Measurements from ENCODE around the gene MYRIP.
"Not testable (repeated sequence)": the region's sequence is repeated elsewhere in the genome, so short reads cannot be mapped to it uniquely, and the experiment has no call there.

The MYRIP gene

GRCh38 chr3:40035177-40035576, 225.8 kb downstream of the MYRIP start:
- no peak for DNase-seq (ENCODE audit: low read depth in 3 of 3)

DNA sequence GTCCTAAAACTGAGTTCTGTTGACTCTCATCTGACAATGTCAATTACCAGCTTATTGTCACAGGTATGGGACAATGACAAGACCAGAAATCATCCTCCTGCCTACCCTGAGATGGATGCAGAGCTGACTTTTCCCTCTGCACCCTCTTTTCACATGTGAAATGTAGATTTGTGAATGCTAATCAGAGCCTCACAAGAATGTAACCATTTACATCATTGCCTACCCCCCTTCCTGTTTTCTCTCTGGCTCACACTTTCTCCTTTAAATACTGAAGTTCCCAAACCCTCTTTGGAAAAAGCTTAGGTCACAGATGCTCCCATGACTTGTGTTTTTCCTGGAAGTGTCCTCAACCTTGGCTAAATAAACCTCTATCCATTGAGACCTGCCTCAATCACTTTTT, 228.2 kb downstream of the MYRIP start:
- no peak for DNase-seq (ENCODE audit: low read depth in 3 of 3)

GRCh38 chr3:40042752-40043443, 233.5 kb downstream of the MYRIP start:
- DNase-seq (ENCODE audit: low read depth in 3 of 3): no peak

- no peak for DNase-seq (ENCODE audit: low read depth in 3 of 3)
Measured at GRCh38 chr3:40043444-40043755, 234.0 kb downstream of the MYRIP start.

GRCh38 chr3:40044487-40044886, 235.1 kb downstream of the MYRIP start:
- DNase-seq (ENCODE audit: low read depth in 3 of 3): no peak

GRCh38 chr3:40045051-40045450, 235.6 kb downstream of the MYRIP start:
- DNase-seq (ENCODE audit: low read depth in 3 of 3): no peak

DNA sequence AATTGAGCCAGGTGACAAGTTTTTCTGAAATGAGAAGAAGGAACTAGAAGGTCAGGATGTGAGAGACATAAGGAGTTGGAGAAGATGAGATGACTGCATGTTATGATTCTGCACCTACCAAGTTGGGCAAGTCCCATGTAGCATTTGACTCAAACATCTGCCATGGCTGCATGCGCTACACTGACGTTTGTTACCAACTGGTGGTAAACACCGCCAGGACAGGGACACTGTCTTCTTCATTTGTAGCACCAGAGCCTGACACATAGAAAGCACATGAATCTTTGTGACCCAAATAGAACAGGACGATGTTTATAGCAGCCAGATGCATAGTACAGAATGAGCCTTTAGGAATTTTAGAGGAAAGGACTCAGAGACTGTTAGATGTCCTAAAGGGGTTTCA, 236.7 kb downstream of the MYRIP start:
- no peak for DNase-seq (ENCODE audit: low read depth in 3 of 3)

- no peak for DNase-seq (ENCODE audit: low read depth in 3 of 3)
Measured at GRCh38 chr3:40047406-40047805, 238.0 kb downstream of the MYRIP start.

GRCh38 chr3:40053663-40054062, 244.3 kb downstream of the MYRIP start:
- no peak for DNase-seq (ENCODE audit: low read depth in 3 of 3)

DNA sequence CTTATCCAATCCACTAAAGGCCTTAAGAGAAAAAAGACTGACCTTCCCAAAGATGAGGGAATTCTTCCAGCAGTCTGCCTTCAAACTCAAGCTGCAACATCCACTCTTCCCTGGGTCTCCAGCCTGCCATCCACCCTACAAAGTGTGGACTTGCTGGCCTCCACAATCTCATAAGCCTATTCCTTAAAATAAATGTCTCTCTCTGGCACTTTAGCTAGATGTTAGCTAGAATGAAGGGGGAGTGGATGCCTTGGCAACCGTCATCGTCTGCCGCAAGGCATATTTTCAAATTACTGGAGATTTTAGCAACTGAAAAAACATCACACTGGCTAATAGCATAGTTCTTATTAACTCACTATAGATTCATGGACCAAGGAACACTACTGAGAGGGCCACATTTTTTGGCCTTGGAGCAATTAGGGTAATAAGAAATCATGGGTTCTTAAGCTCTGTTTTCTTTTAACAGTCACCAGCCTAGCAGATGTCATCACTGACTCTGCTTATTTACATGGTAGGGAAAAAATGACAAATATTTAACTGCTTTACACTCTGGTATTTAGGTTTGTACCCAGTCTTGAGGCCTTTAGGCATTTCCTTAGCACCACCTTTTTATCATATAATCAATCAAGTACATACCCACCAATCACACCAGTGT, 245.3 kb downstream of the MYRIP start:
- no peak for DNase-seq (ENCODE audit: low read depth in 3 of 3)

- no peak for DNase-seq (ENCODE audit: low read depth in 3 of 3)
Measured at GRCh38 chr3:40055361-40055760, 246.0 kb downstream of the MYRIP start.

DNA sequence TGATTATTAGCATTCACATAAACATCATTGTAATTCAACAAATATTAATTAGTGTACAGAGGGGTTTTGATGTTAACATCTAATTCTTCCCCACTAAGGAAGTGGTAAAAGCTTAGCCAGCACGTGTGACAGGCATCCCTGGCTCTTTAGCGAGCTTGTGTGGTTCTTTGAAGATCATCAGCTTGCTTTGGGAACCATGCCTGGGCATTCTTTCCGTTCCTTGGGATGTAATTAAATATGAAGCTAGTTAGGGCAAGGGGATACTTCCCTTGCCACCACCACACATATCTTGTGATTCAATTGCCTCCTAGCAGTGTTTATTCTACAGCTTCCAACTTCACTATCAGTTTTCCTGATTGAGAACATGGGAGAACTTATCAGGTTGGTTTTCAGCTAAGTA, 246.5 kb downstream of the MYRIP start:
- no peak for DNase-seq (ENCODE audit: low read depth in 3 of 3)

DNA sequence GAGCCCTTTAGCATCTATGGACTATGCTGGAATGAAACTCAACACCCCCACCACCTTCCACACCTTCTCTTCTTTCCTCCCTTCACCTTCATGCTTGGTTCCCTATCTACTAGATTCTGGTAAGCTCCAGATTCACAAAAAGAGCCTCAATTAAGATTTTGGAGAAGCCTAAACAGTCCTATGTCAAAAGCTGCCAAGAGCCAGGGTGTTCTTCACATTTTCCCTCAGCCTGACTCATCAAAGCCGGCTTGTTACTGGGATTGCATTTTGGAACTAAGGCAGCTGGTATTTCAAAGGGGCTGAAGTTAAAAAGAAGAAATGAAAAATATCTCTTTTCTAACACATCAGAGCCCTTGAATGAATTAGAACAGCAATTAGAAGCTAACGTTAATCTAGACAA, 247.7 kb downstream of the MYRIP start:
- no peak for DNase-seq (ENCODE audit: low read depth in 3 of 3)

DNA sequence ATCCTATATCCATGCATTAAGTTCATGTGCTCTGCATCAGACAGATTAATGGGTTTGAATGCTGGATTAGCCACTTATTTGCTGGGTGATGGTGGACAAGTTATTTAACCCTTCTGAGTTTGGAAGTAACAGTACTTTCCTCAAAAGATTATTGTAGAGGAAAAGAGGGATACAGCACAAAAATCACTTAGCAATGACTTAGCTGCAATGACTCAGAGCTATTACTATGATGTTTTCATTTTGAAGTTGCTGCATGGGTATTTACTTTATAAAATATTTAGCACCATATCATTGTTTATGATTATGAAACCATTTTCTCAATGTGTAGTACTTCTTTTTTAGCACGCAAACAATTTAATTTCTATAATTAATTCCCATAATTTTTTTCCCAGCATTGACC, 248.4 kb downstream of the MYRIP start:
- no peak for DNase-seq (ENCODE audit: low read depth in 3 of 3)

DNA sequence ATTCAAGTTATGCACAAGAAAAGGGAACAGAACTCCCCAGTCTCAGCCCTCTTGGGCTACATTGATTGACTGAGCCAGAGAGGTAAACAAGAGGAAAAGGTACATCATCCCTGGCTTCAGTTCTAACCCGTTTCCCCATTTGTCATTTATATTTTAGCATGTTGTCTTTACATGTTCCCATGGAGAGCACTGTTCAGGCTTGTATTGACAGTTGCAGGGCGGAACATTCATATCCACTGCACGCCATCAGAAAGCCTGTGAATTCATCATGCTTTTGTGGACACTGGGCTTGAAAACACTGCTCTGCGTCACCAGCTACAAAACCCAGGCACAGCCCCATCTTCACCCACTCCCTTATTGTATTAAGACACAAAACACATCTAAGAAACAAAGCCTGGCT, 259.2 kb downstream of the MYRIP start:
- no peak for DNase-seq (ENCODE audit: low read depth in 3 of 3)

DNA sequence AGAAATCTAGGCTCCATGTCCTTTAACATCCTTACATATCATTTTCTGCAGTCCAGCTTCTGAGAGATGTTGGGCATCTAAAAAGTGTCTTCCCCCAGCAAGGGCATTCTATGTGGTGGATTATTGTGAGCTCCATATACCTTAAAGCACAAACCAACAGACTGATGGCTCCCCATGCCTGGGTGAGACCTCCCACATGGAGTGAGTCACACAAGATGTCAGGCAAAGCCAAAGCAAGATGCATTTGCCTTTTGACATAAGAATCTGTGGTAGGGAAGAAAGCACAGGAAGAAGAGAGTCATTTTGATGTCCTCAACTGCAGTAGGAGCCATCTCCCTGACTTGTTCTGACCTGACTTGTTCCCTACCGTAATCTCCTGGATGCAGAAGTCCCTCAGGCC, 261.4 kb downstream of the MYRIP start:
- DNase-seq (ENCODE audit: low read depth in 3 of 3): no peak

- DNase-seq (ENCODE audit: low read depth in 3 of 3): no peak
Measured at GRCh38 chr3:40071683-40072238, 262.4 kb downstream of the MYRIP start.

- DNase-seq (ENCODE audit: low read depth in 3 of 3): no peak
Measured at GRCh38 chr3:40073310-40074007, 264.1 kb downstream of the MYRIP start.

GRCh38 chr3:40077139-40077538, 267.7 kb downstream of the MYRIP start:
- DNase-seq (ENCODE audit: low read depth in 3 of 3): not testable (repeated sequence)

- not testable (repeated sequence) for DNase-seq (ENCODE audit: low read depth in 3 of 3)
Measured at GRCh38 chr3:40077828-40078492, 268.6 kb downstream of the MYRIP start.

DNA sequence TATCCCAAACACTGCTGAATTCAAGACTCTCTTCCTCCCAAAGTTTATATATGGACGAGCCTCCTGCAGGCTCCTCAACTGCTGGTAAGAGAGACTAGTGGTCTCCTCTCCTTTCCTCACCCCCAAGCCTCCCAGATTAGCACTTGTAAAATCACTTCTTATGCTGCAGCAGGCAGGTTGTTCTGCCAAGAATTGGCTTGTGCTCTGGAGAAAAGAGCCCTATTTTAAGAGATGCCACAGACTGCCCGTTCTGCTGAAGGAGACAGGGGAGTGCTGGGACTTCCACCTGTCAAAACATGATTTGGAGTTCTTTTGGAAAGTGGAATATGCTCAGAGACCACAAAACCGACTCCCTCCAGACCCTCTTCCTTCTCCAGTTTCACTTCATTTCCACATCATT, 269.2 kb downstream of the MYRIP start:
- no peak for DNase-seq (ENCODE audit: low read depth in 3 of 3)

- no peak for DNase-seq (ENCODE audit: low read depth in 3 of 3)
Measured at GRCh38 chr3:40079203-40079846, 269.9 kb downstream of the MYRIP start.

All from stimulated activated CD4-positive, alpha-beta T cell treated with anti-CD3 and anti-CD28 coated beads, TNF-alpha, amount 100 ng/mL, for 24 hours (primary cell).